Loucy (cell line): ENCODE results near the gene SPOCK2.

ENCODE experiments used
- CTCF ChIP-seq: fragments of 200-600 bp; sonication (generic); conservative IDR thresholded peaks from 2 replicates; pipeline ENCODE4 v1.5.1; 2014; ENCODE audit warnings: mild to moderate bottlenecking, antibody characterized with exemption, low read length
- EZH2phosphoT487 ChIP-seq: fragments of 200-600 bp; IDR thresholded peaks from 2 replicates; pipeline ENCODE4 v1.6.1; 2018; ENCODE audit warnings: antibody characterized with exemption, mild to moderate bottlenecking, moderate library complexity, borderline replicate concordance

DNA sequence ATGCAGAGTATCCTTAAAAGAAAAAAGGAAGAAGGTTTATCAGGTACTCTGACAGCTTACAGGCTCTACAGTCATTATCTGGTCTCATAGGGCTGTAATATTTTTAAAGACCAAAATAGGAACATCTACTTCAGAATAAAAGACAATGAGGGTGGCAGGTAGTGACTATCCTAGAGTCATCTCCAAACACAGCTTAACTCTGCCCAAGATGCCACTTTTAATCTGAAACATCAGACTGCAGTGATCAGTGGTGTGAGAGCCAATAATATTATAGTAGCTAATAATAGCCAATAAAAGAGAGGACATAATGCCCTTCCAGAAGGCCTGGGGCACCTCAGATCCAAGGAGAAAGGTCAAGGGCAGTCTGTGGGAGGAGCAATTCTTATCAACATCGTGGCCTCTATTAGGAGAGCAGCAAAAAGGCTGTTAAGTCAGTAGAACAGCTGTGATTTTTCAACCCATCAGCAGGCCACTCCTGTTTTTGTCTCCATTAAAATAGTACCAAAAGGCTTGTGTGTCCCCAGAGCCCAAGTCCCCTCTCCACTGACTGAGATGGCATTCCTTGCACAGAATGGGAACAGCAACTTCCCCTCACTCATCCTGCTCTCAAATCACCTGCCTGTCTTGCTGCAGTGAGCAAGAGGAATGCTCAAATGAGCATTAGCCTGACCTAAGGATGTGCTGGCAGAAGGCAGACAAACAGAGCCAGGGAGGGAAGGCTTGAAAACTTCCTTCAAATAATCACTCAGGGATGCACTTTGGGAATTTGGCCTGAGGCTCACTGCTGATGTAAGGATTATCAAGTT lies 20.7 kb upstream of the SPOCK2 start:
- no peak for TF ChIP-seq CTCF
- TF ChIP-seq EZH2phosphoT487: no peak
